Stimulated activated CD8-positive, alpha-beta memory T cell treated with anti-CD3 and anti-CD28 coated beads, Interleukin-4, amount 100 ng/mL, for 4 hours (primary cell): Measurements from ENCODE around the gene FHIT.

Experiments used
- DNase-seq, 2 donors: peaks; one replicate each; pipeline ENCODE4 v3.0.0-alpha.2; 2020; ENCODE audit warnings: low read depth in 2 of 2, low spot score in 1 of 2

FHIT gene

DNA sequence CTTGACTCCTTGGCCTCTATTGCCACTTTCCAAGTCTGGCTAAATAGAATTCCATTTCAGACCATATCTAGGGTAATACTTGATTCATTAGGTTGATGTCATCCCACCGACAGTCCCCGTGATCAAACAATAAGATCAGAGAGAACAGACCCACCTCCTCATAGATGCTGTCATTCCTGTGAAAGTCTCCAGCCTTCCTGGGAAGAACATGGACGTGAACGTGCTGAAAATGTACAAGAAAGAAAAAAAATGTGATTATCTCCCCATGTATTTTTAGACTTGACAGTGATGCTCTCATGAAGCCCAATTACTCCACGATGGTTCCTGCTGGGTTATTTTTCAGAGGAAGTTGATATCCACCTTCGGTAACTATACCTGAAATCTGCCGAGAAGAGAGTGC is 1329.1 kb downstream of the FHIT start:
- DNase-seq: no peak

DNA sequence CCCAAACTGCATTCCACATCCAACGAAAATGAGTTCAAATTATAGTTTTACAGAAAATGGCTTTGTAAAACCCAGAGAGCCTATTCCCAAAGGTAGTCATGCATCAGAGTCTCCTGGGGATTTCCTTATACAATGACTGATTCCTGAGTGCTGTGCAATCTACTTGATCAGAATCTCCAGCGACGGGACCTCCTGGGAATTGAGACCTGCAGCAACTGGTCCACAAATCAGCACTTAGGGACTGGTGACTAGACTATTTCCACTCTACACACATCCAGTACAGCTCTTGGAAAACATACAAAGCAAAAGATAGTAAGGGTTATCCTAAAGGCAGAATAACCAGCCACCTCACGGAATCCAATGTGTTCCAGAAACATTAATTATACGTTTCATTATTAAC is 1330.4 kb downstream of the FHIT start:
- DNase-seq: no peak

DNA sequence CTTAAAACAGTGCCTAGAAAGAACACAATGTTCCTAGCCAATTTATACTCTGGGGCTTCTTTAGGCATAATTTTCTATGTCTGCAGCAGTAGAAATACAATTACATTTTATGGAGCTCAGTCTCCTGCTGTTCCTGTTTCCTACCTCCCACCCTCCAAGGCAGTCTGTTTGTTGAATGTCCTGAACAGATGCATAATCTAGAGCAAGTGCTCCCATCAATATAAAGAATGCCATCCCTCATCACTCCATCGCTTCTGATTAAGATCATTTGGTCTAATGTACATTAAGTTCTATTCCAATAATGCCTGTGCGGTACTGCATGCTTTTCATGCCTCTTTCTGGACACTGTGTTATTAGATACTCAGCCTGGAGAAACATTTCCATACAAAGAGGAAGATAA is 1331.7 kb downstream of the FHIT start:
- no peak for DNase-seq

DNA sequence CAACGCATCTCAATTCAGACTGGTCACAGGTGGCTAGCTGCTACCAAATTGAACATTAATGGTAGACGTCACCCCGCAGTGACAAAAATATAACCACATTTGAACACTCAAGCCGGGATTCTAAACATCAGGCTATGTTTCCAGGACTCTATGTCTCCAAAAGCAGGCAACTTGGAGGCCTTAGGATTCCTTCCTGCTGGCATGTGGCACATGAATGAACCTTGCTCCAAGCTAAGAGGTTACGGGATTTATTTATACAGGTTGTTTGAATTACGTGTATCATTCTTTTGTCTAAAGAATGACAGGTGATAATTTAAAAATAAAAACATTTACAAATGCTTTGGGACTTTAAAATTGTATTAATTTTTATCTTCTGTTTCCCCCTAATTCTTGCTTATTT is 1337.0 kb downstream of the FHIT start:
- no peak for DNase-seq

DNA sequence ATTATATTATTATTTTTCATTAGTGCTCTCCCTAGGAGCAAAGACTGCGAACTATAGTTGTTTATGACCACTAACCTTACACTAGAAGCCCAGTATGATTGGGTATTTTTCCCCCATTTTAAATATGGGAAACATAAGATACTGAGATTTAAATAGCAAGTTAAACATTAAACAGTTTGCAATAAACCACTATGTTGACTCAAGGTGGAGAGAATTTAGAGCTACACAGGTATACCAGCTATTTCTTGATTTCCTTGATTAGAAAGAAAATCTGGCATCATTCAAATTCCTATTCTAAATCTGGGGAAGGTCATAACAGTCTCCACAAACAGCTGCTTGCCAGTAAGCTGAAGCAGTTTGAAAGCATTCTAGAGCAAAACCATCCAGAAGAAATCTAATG is 1337.6 kb downstream of the FHIT start:
- no peak for DNase-seq

DNA sequence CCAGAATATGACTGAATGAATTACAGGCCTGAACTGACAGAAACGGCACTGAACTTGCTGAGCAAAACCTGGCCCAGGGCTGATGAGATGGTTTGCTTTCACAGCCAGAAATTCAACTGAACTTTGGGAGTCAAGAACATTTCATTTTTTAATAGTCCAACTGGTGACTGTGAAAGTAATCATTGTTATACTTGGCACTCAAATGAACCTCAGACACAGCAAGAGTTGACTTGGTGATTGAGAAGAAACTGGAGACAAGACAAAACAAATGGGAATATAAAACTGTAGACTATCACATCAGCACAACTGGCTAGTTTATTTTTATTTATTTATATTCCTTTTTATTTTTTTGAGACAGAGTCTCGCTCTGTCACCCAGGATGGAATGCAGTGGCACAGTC is 1342.6 kb downstream of the FHIT start:
- DNase-seq: no peak

DNA sequence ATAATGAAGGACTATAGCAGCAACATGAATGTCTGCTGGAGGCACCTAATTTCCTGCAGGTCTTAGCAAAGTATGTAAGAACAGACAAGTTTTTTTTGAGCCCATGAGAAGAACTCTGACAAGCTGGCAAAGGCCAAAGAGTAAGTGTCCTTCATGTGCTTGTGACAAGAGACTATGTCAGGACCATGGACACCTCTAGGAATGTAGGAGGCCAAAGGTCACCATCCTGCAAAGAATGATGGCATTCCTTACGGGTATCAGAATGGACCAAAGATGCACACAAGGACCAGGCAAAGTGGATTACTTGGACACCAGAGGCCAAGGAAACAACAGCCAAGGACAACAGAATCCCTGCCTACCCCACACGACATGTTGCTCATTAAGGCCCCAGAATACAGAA is 1343.0 kb downstream of the FHIT start:
- no peak for DNase-seq

DNA sequence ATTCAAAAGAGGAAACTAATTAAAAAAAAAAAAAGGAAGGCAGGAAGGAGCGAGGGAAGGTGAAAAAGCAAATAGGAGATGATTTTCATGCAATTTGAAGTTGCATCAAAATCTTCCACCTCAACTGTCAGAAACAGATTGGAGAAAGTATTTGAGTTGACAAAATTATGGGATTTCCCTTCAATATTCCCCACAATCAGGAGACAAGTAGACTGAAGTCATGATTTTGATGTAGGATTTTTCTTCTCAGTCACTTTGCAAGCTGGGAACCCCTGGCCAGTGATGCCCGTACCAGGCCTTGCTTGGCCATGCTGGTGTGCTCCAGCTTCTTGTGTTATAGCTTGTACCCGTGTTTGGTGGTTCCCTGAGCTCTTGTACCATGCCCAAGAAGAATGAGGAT is 1347.0 kb downstream of the FHIT start:
- no peak for DNase-seq

DNA sequence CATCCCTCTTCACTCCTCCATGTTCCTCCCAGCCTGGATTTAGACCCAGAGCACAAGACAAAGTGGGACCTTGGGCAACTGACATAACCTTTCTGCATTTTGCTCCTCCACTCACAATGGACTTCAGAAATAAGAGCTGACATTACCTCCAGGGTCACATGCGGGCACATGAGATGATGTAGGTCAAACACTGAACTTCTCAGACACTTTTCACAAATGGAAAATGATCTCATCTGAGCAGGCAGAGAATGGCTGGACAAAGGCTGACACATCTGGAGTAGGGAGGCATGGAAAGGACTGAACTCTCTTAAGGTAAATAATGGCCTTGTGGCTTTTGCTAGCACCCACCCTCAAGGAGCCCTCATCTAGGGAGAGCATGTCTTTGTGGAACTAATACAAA is 1352.2 kb downstream of the FHIT start:
- DNase-seq: no peak

DNA sequence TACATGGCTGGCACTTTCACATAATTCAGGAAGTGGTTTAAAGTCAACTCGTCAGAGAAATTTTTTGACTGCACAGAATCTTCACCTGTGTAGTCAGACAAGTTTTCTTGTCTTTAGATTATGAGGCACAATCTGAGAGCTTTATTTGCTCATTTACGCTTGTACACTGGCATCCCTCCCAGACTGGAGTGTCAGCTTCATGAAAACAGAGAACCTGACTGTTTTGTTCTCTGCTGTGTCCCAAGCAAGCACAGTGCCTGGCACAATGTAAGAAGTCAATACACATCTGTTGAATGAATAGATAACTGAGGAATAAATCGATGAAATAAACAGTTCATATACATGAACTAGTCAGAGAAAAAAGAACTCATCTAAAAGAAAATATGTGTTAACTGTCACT is 1355.3 kb downstream of the FHIT start:
- no peak for DNase-seq

DNA sequence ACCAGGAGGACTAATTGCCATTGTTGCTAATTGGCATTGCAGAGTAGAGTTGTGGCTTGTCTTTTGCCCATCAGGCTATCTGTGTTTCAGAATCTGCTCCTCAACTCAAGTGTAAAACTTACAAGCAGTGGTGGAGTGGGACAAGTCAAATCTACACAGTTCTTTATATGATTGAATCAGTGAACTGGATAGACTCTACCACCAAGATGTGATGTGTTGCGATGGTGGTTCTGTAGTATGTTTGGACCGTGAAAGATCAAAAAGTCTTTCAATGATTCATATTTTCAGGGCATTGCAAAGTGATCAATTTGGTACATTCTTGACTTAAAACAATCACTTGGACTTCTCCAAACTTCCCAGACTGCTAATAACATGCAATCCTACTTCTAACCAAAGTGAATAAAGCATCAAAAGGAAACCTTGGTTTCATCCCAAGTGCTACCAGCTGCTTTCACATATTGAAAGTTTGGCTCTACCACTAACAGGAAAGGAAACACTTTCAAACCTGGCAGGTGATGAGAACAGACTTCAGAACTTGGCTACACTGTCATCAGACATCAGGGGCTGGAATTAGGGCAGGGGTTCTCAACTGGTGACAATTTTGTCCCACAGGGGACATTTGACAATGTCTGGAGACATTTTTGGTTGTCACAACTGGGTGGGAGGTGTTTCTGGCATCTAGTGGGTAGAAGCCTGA is 1356.7 kb downstream of the FHIT start:
- DNase-seq: no peak

DNA sequence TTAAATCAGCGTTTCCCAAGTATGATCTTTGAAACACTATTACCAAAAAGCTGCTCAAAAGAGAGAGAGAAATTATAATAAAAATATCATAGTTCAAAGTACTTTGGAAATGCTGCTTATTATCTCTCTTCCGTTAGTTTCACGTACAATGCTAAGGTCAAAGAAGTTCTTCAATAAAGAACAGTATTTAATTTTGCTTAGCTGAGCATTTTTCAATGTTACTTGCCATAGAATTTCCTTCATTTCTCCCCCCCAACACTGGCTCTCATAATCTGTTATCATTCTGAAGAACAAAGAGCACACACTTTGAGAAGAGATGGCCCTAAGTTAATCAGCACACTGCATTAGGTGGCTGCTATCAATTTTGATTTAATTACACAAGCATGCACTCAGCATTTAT is 1360.6 kb downstream of the FHIT start:
- DNase-seq: no peak

DNA sequence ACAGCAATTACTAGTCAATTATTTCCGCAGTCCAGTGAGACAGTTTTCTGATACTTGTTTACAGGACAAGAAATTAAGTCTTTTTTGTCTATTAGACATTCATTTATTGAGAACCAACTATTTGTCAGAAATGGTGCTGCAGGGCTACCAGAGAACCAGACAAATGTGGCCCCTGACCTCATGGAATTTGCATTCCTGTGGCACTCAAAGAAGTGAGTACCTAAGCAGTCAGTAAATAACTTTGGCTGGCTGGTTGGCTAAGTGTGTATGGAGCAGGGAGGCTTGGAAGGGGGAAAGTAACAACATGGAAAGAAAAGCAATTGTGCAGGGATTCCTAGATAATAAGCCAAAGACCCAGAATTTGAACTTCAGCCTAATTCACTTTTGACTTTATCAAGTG is 1364.5 kb downstream of the FHIT start:
- DNase-seq: no peak

DNA sequence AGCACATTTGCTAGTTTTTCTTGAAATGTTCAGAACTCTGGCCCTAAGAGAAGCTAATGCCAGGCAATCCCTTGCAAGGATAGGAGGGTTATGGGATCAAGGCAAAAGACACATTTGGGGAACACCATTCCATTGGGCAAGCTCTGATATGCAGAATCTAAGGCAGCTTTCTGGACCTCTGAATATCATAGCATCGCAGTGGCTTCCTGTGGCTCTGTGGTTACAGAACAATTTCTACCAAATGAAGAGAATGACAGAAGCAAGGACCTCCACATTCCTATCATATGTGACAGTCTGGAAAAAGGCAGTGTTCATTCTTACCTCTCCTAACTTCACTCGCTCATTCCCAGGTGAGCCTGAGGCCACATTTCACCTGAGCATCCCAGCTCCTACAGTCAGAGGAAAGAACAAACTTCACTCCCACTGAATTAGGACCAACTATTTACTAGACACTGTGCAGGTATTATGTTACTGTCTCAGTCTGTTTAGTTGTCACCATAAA is 1365.3 kb downstream of the FHIT start:
- DNase-seq: no peak

DNA sequence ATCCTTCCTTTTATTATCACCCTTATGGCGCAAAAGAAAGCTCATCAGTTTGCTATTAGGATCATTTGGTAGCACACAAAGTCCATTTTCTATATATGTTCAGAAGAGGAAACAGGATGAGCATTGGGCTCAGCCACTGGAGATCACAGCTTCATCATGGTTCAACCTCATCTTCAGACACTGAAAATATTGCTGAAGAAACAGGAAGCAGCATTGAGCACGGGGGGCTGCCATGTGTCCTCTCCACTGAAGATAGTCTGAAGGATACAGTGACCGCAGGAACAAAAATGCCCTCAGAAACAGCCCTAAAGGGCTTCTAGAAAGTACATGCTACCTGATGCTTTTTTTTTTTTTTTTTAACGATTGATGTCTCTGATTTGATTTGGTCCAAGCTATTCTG is 1366.2 kb downstream of the FHIT start:
- no peak for DNase-seq

DNA sequence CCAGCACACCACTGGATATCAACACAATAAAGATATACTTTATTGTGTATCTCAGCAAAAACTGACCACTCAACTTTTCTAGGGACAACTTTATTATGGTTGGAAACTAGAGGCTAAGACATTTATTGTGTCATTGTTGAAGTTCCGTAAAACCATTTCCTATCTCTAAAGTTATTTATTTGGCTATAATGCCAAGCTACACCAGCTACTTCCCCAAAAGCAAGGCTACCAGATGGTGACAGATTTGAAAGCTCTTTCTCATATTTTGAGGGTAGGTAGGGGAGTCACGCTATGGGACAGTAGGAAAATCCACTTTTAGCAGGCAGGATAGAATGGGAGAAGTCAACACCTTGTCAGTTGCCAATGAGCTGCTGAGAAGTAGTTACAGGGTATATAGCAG is 1366.8 kb downstream of the FHIT start:
- DNase-seq: no peak

DNA sequence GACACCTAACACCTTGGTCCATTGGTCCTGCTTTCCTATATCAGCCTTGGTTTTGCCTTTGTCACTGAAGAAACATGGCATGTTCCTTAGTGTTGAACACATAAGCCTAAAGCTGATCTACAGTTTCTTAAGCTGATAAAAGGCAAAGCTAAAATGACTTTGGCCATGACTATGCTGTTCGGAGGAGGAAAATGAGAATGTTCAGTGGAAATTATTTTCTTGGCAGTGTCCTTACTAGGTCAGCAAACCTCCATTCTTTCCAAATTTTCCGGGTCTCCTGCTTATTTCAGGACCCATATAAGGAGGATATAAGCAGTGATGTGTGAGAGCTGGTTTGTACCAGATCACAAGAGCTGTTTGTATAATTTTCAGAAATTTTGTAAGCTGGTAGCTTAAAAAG is 1368.5 kb downstream of the FHIT start:
- no peak for DNase-seq

DNA sequence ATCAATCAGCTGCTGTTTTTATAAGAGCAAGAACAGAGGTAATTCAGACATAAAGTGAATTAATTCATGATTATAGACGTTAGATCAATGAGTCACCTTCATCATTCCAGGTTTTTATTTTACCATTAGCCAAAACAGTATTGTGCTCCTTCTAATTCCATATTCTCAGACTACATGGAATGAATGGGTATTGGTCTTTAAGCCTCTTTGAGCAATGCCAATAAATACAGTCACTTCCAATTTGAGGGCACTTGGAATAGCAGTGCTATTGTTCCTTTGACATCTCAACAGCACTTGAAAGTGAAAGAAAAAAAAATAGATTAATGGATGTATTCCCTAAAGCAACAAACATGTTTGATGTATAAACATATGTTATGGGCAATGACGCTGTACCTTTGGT is 1370.5 kb downstream of the FHIT start:
- no peak for DNase-seq

DNA sequence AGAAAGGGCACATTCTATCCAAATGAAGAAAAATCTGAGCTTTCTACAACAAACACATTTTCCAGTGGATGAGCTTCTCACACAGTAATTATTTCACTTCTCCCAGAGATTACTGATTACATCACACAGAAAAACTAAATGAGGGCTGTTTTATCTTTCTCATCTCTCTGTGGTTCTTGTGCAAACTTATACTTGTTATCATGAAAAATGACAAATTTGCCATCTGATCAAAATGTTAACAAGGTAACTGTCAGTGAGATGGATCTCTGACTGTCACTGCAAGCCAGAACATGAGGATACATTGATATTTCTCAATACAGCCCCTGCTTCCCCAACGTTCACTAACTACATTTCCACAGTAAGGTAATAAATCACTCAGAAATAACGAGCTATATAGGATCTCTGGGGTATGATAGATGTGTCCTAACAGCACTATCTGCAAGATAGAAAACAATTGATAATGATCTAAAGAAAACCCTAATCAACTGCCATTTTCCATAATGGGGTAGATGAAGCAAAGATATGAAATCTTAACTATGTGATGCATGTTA is 1372.1 kb downstream of the FHIT start:
- no peak for DNase-seq

DNA sequence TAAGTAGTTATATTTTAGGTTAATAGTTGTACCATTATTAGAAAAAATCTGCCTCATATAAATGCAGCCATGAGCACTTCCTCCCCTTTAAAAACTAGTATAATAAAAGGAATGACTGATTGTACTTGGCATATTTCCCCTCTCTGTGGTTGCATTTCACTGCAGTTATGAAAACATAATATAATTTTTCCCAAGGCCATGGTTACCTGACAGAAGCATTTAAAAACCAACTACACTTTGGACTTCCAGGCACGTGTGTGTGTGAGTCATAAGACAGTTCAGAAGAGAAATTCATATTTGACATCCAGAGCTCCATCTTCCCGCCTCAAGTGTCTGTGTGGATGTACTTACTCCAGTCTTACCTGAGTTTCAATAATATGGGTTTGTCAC is 1373.2 kb downstream of the FHIT start:
- DNase-seq: no peak

DNA sequence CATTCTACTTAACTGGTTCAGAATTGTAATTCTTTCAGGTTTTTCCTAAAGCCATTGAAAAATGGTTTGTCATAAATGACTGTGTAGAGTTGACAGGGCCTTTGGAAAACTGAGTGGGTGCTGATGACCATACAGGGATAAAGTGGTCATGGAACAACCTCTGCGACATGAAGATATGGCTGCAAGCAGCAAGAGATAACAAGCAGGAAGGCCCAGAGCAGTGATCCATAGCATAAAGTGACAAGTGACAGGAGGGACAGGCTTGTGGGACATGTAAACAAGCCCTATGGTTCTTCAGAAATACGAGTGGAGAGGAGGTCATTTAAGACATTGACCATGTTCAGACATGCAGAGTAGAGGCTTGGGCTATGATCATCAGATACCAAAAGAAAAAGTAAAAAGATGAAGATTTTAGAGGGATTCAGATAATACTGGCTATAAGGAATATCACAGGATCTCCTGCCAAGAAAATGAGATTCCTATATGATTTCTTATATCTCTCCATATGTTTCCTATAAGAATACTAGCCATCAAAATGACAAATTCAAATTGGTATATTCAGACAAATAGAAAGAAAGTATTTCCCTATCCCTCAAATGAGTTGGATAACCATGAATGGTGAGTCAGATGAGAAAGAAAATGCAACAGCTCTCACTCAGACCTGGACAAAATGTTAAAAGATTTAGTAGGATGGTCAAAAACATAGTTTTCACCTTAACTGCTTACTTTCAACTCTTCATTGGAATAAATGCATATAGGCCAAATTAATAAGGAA is 1373.8 kb downstream of the FHIT start:
- DNase-seq: no peak

DNA sequence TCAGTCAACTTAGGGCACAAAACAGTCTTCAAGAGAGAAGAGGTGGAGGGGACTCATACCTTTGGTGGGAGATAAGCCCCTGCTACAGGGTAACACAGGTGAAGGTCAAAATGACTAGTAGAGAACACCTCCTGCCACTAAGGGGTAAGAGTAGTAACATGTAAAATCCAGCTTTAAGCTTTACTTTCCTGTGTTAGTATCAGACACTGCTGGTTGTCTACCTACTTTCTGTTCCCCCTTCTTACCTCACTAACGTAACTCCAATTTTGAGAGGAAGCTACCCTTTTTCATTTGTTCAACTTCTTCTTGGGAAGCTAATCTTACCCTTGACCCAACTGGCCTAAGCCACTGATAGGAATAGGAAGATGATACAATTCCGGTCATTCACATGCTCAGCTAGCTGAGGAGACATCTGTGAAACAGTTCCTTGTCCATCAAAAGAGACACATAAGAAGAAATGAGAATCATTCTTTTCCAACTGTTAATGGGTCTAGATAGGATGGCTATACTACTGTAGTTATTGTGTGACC is 1374.7 kb downstream of the FHIT start:
- no peak for DNase-seq
